Tibial nerve (tissue), 4 donors: ENCODE data around the gene NTN5.

ENCODE experiments used
- CTCF ChIP-seq, 5 experiments: fragments of 200-600 bp in 3 of 5; fragments of 450-650 bp in 2 of 5; sonication (generic) in 3 of 5; IDR thresholded peaks; one replicate each; pipeline ENCODE4 v1.5.1; 2016 to 2019; ENCODE audit warnings: antibody characterized with exemption in 5 of 5, mild to moderate bottlenecking in 3 of 5, moderate library complexity in 2 of 5
- EP300 ChIP-seq, 2 donors: sonication (generic); formaldehyde crosslinking; IDR thresholded peaks; one replicate each; pipeline ENCODE4 v1.6.1; 2017; ENCODE audit warnings: antibody characterized with exemption in 2 of 2, mild to moderate bottlenecking in 1 of 2
- POLR2A ChIP-seq, 2 donors: fragments of 450-650 bp; IDR thresholded peaks; one replicate each; pipeline ENCODE4 v1.6.1; 2017; ENCODE audit warnings: antibody characterized with exemption in 2 of 2, mild to moderate bottlenecking in 2 of 2, moderate library complexity in 2 of 2

GRCh38 chr19:48648134-48648533 lies 24.7 kb downstream of the NTN5 start:
- no peak for TF ChIP-seq CTCF (IDR thresholded peaks at IDR 0.05)
- TF ChIP-seq EP300 (IDR thresholded peaks at IDR 0.05): no peak
- no peak for TF ChIP-seq POLR2A (IDR thresholded peaks at IDR 0.05)
